GM15510 (cell line): ENCODE measurements around the gene RPS19BP1.

ENCODE experiments used
- POLR2A ChIP-seq: IDR thresholded peaks from 3 replicates; pipeline ENCODE4 v1.6.1; 2011; ENCODE audit warnings: borderline replicate concordance; ENCODE audit not compliant: insufficient read length; ENCODE audit errors: extremely low read depth

The RPS19BP1 gene

GRCh38 chr22:39496131-39496838 lies 36.3 kb downstream of the RPS19BP1 start:
- no peak for TF ChIP-seq POLR2A

GRCh38 chr22:39494471-39495120 lies 38.0 kb downstream of the RPS19BP1 start:
- no peak for TF ChIP-seq POLR2A

GRCh38 chr22:39493759-39494158 lies 38.8 kb downstream of the RPS19BP1 start:
- no peak for TF ChIP-seq POLR2A

- no peak for TF ChIP-seq POLR2A
These were observed 40.4 kb downstream of the RPS19BP1 start for GRCh38 chr22:39492186-39492585.

- TF ChIP-seq POLR2A = no peak
These were observed 40.9 kb downstream of the RPS19BP1 start for GRCh38 chr22:39491696-39492095.

- TF ChIP-seq POLR2A = no peak
These were observed 41.4 kb downstream of the RPS19BP1 start for GRCh38 chr22:39490966-39491680.

DNA sequence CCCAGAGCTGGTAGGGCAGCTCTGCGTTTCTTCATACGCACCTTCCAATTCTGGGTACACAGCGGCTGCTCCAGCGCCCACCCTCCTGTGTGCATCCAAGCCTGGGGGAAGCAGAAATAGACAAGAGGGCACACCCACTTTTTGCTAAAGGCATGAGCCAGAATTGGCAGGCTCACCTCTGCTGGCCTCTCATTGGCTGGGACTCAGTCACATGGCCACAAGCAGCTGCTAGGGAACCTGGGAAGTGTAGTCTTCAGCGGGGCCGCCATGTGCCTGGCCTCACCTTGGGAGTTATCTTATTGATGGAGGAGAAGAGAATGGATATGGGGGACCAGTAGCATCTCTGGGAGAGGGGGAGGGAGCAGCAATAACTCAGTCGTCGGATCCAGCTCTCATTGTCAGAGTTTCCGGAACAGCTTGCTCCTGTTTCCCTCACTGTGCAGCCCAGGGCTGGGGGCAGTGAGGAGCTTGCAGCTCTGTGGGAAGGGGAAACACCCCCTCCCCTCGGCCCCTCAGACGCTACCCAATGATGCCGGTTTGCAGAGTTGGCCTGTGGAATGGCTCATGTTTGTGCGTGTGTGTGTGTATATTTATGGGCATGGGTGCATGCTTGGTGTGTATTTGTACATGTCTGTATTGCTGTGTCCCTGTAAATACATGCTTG lies 42.3 kb downstream of the RPS19BP1 start:
- no peak for TF ChIP-seq POLR2A

- TF ChIP-seq POLR2A = no peak
These were observed 43.2 kb downstream of the RPS19BP1 start for GRCh38 chr22:39489094-39490068.

DNA sequence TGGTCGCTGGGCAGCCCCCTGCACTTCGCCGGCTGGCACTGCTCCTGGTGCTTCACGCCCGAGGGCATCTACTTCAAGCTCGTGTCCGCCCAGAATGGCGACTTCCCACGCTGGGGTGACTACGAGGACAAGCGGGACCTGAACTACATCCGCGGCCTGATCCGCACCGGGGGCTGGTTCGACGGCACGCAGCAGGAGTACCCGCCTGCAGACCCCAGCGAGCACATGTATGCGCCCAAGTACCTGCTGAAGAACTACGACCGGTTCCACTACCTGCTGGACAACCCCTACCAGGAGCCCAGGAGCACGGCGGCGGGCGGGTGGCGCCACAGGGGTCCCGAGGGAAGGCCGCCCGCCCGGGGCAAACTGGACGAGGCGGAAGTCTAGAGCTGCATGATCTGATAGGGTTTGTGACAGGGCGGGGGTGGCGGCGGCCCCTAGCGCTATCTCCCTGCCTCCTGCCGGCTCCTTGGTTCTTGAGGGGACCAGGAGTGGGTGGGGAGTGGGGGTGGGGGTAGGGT lies 43.9 kb downstream of the RPS19BP1 start:
- no peak for TF ChIP-seq POLR2A

- TF ChIP-seq POLR2A = no peak
These were observed 44.6 kb downstream of the RPS19BP1 start for GRCh38 chr22:39487826-39488520.

- no peak for TF ChIP-seq POLR2A
These were observed 45.4 kb downstream of the RPS19BP1 start for GRCh38 chr22:39486951-39487825.

DNA sequence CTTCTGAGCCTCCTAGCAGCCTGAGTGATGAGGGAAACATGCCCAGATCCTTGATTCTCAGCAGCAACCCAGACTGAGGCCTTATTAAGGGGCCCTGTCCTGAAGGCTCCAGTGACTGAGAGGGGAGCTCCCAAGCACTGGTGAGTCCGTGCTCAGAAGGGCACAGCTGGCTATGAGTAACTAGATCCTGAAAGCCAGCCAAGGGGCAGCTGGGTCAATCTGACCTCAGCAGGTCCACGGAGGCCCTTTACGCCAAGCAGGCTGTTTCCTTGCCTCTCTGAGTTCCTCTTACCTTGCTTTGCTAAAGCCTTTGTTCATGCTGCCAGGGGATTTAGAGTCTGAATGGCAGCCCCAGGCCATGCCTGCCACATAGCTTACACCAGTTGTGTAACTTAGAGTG lies 49.8 kb downstream of the RPS19BP1 start:
- no peak for TF ChIP-seq POLR2A
